NK-92 (cell line): ENCODE results near the gene TVP23A.
"Not testable (repeated sequence)": the region's sequence is repeated elsewhere in the genome, so short reads cannot be mapped to it uniquely, and the experiment has no call there.

Source experiments
- DNase-seq: peaks from one replicate; lab custom pipeline; 2025; ENCODE audit not compliant: unreplicated experiment; lab: John Stamatoyannopoulos, UW

The TVP23A gene

DNA sequence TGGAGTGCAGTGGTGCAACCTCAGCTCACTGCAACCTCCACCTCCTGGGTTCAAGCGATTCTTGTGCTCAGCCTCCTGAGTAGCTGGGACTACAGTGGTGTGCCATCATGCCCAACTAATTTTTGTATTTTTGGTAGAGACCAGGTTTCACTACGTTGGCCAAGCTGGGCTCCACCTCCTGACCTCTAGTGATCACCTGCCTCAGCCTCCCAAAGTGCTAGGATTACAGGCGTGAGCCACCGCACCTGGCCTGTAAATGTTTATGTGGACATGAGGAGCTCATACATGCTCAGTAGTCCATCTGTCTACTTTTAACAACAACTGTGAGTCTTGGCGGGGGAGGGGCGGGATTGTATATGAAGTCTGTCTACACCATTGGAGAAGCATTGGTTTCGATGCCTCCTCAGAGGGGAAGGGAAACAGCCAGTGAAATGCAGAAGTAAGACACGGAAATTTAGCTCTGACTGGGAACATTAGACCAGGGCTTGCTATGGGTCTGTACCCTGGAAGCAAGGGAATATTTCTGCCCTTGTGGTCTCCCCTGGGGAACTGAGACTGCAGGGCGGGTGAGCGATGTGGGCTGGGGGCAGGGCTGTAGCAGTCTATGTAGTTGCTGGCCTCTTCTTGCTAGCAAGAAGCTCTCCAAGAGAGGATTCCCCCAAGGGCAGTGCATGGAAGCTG, 65.6 kb downstream of the TVP23A start:
- no peak for DNase-seq

DNA sequence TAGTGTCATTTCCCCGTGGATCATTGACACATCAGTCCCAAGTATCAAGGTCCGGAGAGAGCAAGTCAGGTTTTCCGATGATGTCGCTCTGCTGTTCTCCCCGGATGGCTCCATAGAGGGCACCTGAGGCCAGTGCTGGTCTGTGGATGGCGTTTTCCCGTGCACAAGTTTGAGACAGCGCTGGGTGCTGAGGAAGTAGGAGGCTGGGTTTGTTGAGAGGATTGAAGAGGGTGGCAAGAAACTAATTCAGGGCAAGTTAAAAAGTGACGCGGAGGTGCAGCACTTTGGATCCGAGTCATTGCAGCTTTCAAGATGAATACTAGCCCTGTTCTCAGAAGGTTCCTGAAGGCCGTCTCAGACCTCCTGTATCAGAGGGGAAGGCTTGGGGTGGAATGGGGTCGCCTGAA, 67.3 kb downstream of the TVP23A start:
- DNase-seq: no peak

DNA sequence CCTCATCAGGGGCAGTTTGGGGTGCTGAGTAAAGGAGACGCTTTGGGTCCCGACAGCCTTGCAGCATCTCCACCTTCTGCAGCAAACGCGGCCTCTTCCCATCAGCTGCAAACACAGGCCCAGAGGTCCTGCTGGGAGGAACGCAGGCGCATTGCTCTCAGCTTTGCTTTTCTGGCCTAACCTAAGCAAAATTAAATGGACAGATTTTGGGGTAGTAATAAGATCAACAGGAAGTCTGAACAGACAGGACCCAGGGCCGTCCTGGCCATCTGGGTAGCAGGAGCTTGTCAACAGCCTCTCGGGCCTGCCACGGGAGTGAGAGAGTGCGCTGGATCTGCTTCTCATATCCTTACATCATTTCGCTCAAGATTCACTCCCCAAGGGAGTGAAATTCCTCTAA, 67.8 kb downstream of the TVP23A start:
- DNase-seq: no peak

DNA sequence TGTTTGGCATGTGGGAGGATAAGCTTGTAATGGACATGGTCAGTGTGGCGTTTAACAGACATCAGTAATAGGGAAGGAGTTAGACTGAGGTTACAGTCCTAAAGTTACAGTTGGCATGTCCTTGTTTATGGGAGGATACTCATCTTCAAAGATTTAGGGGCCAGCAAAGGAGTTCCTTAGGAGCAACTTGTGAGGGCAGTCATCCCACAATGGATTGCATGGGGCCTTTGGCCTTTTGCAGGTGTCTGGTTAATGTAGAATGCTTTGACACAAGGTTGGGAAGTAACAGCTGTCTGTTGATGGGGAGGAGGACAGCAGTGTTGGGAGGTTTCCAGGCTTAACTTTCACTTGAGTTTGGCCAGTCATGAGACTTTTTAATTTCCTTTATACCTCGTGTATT, 72.8 kb downstream of the TVP23A start:
- DNase-seq: no peak

DNA sequence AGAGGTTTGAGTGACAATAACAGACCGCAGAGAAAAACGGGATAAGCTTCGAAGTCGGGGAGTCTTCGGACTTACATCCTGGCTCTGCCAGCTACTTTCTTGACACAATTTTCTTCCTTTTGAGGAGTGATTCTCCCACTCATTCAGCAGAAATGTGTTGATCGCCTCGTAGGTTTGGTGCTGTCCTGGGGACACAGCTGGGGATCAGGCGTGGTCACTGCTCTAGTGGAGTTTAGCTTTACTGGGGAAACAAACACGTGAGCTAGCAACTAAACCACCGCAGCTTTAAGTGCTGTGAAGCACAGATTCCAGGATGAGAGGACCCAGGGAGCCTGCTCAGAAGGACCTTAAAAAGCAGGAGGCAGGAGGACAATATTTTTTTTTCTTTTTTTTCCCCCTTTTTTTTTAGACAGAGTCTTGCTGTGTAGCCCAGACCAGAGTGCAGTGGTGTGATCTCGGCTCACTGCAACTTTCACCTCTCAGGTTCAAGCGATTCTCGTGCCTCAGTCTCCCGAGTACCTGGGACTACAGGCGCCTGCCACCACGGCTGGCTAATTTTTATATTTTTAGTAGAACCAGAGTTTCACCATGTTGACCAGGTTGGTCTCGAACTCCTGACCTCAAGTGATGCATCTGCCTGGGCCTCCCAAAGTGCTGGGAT, 74.1 kb downstream of the TVP23A start:
- DNase-seq: no peak

DNA sequence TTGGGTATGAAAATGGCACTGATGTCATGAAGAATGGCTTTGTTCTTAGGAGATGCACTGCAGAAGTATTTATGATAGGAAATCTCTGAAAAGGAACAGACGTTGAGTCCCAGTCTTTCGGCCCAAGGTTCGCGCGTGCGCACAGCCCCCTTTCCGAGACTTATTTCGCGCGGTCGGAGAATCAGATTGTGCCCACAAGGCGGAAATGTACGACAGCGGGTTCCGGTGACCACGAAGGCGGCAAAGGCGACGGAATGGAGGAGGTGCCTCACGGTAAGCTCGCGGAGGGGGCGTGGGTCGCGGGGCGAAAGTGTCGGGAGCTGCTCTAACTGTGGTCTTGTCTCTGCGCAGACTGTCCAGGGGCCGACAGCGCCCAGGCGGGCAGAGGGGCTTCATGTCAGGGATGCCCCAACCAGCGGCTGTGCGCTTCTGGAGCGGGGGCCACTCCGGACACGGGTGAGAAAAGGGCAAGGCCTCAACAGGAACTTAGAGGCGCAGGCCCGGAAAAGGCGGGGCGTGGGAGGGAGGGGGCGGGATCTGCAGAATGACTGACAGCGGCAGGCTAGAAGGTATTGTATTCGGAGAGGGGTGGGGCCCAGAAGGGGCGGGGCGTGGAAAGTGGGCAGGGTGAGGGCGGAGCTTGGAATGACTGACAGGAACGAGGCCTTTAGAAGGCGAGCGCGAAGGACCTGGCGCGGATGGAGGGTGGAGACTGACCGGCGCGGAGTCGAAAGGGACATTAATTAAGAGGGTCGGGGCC, 74.8 kb downstream of the TVP23A start, which contains the start of gene NUBP1:
Gene NUBP1, plus strand, starts transcription at position 233 of the 760 bp plus-strand sequence. Its CDS starts 22 bp downstream, at position 255.
- peak; percentile 97 for DNase-seq

DNA sequence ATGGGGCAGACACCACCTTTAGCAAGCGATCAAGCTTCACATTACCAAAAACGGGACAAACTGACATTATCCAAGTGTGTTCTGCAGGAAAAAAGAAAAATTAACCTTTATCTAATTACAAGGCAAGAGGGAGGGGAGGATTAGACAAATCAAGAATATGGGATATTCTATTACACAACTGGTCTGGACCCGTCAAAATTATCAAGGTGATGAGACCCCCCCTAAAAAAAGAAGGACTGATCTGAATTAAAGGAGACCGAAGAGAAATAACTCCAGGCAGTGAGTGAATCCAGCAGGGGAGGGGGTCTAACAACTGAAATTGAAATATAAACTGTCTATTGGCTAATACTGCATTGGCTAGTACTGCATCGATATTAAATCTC, 75.4 kb downstream of the TVP23A start:
- DNase-seq: no peak

DNA sequence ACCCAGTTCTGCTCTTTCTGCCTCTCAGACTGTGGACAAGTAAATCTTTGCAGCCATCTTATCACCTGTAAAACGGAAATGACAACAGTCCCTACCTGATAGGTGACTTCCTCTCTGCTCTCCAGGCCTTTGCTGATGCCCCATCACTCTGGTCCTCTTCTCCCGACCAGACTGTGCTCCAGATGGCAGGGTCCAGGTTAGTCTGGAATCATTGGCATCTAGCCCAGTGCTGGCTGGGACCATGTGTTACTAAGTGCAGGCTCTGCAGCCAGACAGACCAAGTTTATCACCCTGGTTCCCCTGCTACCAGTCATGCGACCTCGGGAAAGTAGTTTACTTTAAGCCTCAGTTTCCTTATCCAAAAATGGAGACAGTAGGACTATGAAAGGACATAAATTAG, 76.8 kb downstream of the TVP23A start:
- DNase-seq: no peak

DNA sequence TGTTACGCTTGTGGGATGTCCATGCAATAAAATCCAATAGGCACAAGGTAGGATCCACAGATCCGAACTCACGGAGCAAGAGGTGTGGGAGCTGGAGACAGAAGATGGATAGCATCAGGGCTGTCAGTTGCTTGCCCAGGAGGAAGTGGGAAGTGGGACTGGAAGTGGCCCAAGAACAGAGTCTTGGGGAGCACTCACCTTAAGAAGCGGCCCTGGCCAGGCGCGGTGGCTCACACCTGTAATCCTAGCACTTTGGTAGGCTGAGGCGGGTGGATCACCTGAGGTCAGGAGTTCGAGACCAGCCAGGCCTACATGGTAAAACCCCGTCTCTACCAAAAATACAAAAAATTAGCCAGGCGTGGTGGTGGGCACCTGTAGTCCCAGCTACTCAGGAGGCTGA, 77.3 kb downstream of the TVP23A start:
- DNase-seq: not testable (repeated sequence)

DNA sequence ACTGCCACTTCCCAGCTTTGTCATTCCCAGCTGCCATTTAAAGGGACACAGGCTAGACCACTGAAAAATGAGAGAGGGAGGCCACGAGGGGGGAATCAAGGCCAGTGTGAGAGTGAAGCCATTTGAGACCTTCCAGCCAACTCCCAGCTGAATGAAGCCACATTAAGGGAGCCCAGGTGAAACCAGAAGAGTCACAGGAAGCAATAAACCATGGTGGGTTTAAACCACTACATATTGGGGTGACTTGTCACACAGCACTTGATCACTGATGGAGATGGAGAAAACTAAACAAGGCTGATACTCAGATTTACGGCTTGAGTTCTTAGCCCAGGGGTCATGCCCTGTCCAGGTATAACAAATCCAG, 77.8 kb downstream of the TVP23A start:
- DNase-seq: no peak

DNA sequence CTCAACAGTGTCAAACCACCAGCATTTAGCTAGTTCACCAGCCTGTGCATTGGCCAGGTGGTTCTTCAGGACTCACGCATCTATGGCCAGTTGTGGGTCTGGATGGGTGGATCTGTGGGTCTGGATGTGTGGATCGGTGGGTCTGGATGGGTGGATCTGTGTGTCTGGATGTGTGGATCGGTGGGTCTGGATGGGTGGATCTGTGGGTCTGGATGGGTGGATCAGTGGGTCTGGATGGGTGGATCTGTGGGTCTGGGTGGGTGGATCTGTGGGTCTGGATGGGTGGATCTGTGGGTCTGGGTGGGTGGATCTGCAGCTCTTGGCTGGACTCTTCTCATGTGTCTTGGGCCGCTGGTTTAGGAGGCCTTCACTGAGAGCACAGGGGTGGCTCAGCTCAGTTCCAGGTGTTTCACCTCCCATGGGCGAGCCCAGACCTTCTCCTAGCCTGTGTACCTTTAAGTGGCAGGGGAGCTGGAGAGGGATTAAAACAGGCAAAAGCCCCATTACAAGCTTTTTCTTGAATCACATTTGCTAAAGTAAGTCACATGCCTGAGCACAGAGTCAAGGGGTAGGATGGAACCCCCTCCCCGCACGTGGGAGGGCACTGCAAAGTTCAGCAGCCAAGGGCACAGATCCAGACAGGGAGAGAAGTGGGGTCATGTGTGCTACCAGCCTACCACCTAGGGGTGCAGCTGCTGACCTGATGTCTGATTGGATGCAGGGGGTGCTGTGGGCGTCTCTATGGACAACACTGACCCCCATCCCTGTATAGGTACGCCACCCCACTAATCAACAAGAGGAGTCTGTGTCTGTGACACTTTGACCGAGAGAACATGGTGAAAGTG, 78.4 kb downstream of the TVP23A start:
- DNase-seq: no peak

DNA sequence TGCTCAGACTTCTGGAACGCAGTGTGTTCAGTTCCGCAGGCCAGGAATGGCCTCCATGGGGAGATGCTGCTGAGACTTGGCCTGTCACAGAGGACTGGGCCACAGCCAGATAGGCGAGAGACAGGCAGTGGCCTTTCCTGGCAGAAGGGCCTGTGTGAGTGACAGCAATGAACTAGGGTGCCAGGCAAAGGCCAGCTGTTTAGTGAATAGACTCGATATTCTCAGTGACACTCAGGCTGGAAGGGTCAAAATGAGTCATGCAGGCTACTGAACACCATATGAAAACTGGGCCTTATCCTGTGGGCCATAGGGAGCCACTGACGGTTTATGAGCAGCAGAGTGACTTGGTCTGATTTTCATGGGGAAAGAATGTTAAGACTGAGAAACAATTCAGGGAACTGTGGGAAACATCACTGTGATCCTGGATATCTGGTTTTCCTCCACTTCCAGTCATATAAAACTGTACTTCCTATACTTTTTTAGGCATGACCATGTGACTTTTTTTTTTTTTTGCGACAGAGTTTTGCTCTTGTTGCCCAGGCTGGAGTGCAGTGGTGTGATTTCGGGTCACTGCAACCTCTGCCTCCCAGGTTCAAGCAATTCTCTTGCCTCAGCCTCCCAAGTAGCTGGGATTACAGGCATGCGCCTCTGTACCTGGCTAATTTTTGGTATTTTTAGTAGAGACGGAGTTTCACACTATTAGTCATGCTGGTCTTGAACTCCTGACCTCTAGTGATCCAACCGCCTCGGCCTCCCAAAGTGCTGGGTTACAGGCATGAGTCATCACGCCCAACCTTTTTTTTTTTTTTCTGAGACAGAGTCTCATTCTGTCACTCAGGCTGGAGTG, 80.1 kb downstream of the TVP23A start:
- DNase-seq: no peak

DNA sequence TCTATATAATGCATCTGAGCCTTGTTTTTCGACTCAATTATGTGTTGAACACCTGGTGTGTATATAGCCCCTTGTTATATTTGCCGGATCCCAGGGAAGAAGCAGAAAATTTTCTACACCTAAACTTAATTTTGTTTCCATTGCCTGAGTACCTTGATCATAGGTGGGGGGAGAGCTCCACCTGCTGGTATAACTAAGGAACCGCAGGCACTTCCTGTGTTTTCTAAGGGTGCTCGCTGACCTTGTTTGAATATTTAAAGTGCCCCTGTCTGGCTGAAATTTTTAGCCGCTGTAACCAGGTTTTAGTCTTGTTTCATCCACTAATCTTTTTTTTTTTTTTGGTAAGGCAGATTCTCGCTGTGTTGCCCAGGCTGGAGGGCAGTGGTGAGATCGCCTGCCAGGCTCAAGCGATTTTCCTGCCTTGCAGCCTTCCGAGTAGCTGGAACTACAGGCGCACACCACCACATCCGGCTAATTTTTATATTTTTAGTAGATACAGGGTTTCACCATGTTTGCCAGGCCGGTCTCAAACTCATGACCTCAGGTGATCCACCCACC, 81.4 kb downstream of the TVP23A start:
- DNase-seq: no peak

DNA sequence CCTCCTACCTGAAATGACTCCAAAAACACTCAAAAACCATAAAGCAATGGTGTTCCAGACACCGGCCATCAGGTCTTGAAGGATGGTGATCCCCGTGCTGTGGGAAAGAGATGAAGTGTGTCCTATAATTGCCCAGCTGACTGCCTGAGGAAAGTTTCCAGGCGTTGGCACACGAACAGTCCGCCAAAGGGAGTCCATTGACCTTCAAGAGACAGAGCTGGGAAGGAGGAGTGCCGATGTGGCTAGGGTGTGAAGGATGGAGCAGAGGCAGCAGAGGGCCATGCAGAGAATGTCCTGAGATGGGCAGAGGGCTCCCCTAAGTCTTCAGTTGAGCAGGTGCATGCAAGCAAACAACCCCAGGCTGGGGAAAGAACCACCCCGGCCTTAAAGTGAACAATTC, 86.8 kb downstream of the TVP23A start:
- no peak for DNase-seq

DNA sequence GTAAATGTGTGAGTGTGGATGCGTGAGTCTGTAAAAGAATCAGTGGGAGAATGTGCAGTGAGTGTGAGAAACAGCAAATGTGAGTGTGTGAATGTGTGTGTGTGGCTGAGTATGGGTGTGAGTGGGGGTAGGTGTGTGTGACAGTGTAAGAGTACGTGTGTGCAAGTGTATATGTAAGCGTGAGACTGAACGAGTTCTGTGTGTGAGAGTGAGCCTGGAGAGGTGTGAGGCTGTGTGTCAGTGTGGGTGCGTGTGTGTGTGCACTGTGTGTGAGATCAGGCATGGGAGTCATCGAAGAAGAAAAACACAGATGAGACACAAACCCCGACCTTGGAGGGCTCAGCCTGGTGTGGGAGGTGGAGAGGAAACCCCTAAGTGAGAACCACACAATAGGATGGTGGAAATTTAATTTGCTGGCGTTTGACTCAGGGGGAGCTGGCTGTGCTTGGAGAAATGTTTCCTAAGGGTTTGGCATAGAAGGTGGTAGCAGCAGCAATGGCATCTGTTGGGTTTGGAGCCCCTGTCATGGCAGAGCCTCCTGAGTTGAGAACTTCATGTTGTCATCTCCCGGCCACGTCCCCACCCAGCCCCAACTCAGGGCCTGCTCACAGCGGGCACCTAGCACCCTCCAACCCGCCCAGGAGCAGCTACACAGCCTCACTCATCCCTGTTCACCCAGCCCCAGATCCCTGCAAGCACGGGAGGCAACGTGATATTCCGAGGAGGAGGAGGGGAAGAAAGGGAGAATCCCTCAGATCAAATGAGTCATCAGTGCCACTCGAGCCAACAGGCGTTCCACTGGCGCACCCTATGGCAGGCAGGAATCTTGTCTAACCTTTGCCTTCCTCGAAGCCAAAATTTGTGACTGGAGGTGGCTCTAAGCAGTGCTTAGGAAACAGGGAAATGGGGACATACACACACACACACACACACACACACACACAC, 89.2 kb downstream of the TVP23A start:
- DNase-seq: no peak

DNA sequence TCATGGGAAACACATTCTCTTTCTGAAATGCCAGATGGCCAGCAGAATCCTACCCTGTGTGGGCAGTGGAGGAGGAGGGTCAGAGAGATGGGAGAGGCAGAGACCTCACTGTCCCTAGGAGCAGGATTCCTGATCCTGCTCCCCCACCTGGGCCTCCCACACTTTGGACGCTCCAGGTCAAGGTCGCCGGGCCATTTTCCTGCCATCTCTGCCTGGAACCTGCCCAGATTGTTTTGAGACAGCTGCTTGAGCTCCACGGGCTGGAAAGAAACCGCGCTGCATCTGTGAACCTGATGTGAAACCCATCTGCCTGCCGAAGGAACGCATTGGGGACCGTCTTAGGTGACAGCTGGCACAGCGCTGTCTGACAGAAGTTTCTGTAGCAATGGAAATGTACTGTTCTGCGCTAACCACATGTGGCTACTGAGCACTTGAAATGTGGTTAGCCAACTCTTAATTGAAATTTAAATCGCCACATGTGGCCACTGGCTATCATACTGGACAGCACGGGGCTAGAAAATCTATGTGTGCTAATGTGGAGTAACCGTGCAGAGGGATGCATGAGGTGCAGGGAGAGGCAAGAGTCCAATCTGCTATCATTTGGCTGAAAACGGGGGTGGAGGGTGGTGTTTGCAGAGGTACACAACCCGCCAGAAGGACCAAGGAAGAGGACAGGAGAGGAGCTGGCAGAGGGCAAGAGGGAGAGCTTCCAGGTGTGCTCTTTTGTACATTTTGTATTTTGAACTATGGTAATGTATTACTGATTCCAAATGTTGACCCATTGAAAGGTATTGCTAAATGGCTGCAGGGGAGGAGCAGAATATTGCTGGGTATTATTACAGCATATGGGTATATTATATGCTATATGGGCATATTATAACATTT, 90.3 kb downstream of the TVP23A start:
- no peak for DNase-seq
